GM12878 (cell line): Measurements from ENCODE around the gene ACTL10. TPM values are rescaled to one million over a fixed set of nuclear protein-coding genes. Genes with fewer than 3 reads are reported as not detected.

ENCODE experiments used
- ATAC-seq: fragments of 200-7000 bp; cut with Tn5 transposase; 3 replicates; pipeline ENCODE4 v1.9.1; 2020; ENCODE audit warnings: mild to moderate bottlenecking, moderate library complexity
- BruUV-seq: library from RNA; stranded (reverse); fragments of 400-500 nt; replicated peaks from 2 replicates; lab custom pipeline; 2021; lab: Mats Ljungman, UMichigan
- CTCF ChIA-PET: fragments of 300-600 bp; sonication (Branson Sonifier 250); formaldehyde crosslinking; extraction: SDS; loops from one replicate; lab custom pipeline; 2021; ENCODE audit warnings: inconsistent platforms; lab: Yijun Ruan, JAX
- POLR2A ChIA-PET: fragments of 350-600 bp; formaldehyde crosslinking; extraction: SDS; loops from one replicate; lab custom pipeline; 2021; ENCODE audit warnings: inconsistent platforms; lab: Charles Lee
- RAD21 ChIA-PET: fragments of 300-600 bp; sonication (Branson Sonifier 250); formaldehyde crosslinking; loops from one replicate; lab custom pipeline; 2023; ENCODE audit warnings: antibody characterized with exemption; ENCODE audit not compliant: unreplicated experiment; lab: Charles Lee
- SMC1A ChIA-PET: fragments of 300-600 bp; sonication (Branson Sonifier 250); formaldehyde crosslinking; loops from one replicate; lab custom pipeline; 2023; ENCODE audit not compliant: unreplicated experiment, uncharacterized antibody; lab: Charles Lee
- DNase-seq: peaks from one replicate; pipeline ENCODE4 v3.0.0-alpha.2; 2011; ENCODE audit warnings: low read depth, low spot score
- FAIRE-seq: peaks from 3 replicates; lab custom pipeline; 2011; peaks lifted over from hg19 to GRCh38; lab: Jason Lieb, UNC
- H2AFZ ChIP-seq: 2 replicates; pipeline ENCODE4 v1.6.0; 2011; ENCODE audit warnings: low read depth, low read length, control low read depth; ENCODE audit not compliant: control insufficient read depth
- H3K27ac ChIP-seq: 2 replicates; pipeline ENCODE4 v1.5.1; 2011; ENCODE audit warnings: control low read depth; ENCODE audit not compliant: control insufficient read depth, insufficient read depth
- H3K27me3 ChIP-seq, 2 experiments: replicated peaks in 1 of 2; 2 replicates each; pipeline versions ENCODE4 v1.6.0 to v1.6.1; 2011; ENCODE audit warnings: low read length in 1 of 2; ENCODE audit not compliant: control insufficient read depth in 2 of 2, insufficient read depth in 2 of 2
- H3K36me3 ChIP-seq, 2 experiments: 2 replicates each; pipeline ENCODE4 v1.5.1; 2011; ENCODE audit warnings: low read length in 1 of 2; ENCODE audit not compliant: control insufficient read depth in 2 of 2, insufficient read depth in 2 of 2
- H3K4me1 ChIP-seq: 2 replicates; pipeline ENCODE4 v1.6.1; 2011; ENCODE audit warnings: mild to moderate bottlenecking, low read length, moderate library complexity, mixed read lengths; ENCODE audit not compliant: control insufficient read depth, insufficient read depth
- H3K4me2 ChIP-seq: 2 replicates; pipeline ENCODE4 v1.6.0; 2011; ENCODE audit warnings: control low read depth; ENCODE audit not compliant: control insufficient read depth, insufficient read depth
- H3K4me3 ChIP-seq: fragments of 200-600 bp; sonication (generic); 2 replicates; pipeline ENCODE4 v1.5.1; 2016
- H3K79me2 ChIP-seq: 2 replicates; pipeline ENCODE4 v1.6.0; 2011; ENCODE audit warnings: low read length; ENCODE audit not compliant: control insufficient read depth, insufficient read depth
- H3K9ac ChIP-seq: 2 replicates; pipeline ENCODE4 v1.8.0; 2011; ENCODE audit warnings: low read length, control low read depth, mixed read lengths; ENCODE audit not compliant: control insufficient read depth, insufficient read depth
- H3K9me3 ChIP-seq: replicated peaks from 3 replicates; pipeline ENCODE4 v1.5.1; 2011; ENCODE audit warnings: mild to moderate bottlenecking, low read length; ENCODE audit not compliant: control insufficient read depth, insufficient read depth
- H4K20me1 ChIP-seq: 2 replicates; pipeline ENCODE4 v1.6.0; 2011; ENCODE audit not compliant: control insufficient read depth, insufficient read depth
- HCFC1 ChIP-seq: fragments of 150-350 bp; IDR thresholded peaks from 2 replicates; pipeline ENCODE4 v1.6.1; 2014; ENCODE audit warnings: low read length
- IRF4 ChIP-seq: IDR thresholded peaks from 2 replicates; pipeline ENCODE4 v1.6.1; 2011; ENCODE audit warnings: low read depth, low read length
- NFIC ChIP-seq: IDR thresholded peaks from 2 replicates; pipeline ENCODE4 v1.6.1; 2012; ENCODE audit warnings: low read depth, mild to moderate bottlenecking, inconsistent platforms, low read length, moderate library complexity
- SP1 ChIP-seq: IDR thresholded peaks from one replicate; pipeline ENCODE4 v1.6.1; 2011; ENCODE audit warnings: low read depth, low read length
- TCF12 ChIP-seq: IDR thresholded peaks from 2 replicates; pipeline ENCODE4 v1.6.1; 2011; ENCODE audit warnings: low read depth, mild to moderate bottlenecking, low read length
- YBX1 ChIP-seq: fragments of 450-650 bp; IDR thresholded peaks from 2 replicates; pipeline ENCODE4 v1.6.1; 2016; ENCODE audit warnings: antibody characterized with exemption
- ZBED1 ChIP-seq: IDR thresholded peaks from 2 replicates; pipeline ENCODE4 v1.6.1; 2016; ENCODE audit warnings: borderline replicate concordance
- ZBTB11 ChIP-seq: fragments of 450-650 bp; formaldehyde crosslinking; IDR thresholded peaks from 2 replicates; pipeline ENCODE4 v1.5.0; 2022; ENCODE audit warnings: mild to moderate bottlenecking, missing genetic modification characterization
- ZNF207 ChIP-seq: fragments of 450-650 bp; IDR thresholded peaks from 2 replicates; pipeline ENCODE4 v1.6.1; 2014; ENCODE audit warnings: antibody characterized with exemption, mild to moderate bottlenecking, borderline replicate concordance
- WGBS: methylation state at CpG from one replicate; pipeline ENCODE4 v1.1.6; 2016; ENCODE audit warnings: low lambda C conversion rate; ENCODE audit not compliant: insufficient replicate concordance, insufficient coverage; ENCODE audit errors: missing lambda C conversion rate; 5-methylcytosine and 5-hydroxymethylcytosine counted together
- in situ Hi-C: fragments of 300-500 bp; cut with MboI; formaldehyde crosslinking; loops from 9 replicates; pipeline ENCODE4 v1.14.3; 2018; ENCODE audit warnings: mixed read lengths
- intact Hi-C: fragments of 100-400 bp; cut with micrococcal nuclease; formaldehyde crosslinking; loops from one replicate; pipeline ENCODE4 v1.14.2; 2022; ENCODE audit not compliant: unreplicated experiment
- polyA plus RNA-seq, 11 experiments: library from polyadenylated mRNA; depleted of rRNA in 4 of 11; unstranded in 6 of 11; stranded (reverse) in 5 of 11; fragments of >200 nt; fragmentation: Nextera tagmentation in 4 of 11; fragmentation: Illumina TruSeq in 1 of 11; extraction: Ambion mirVana in 4 of 11; extraction: Trizol in 1 of 11; gene quantifications; 1 replicate in 1 of 11; 2 replicates in 10 of 11; pipeline versions ENCODE4 v1.2.1 to v1.2.3, GENCODE V29; 2011 to 2016; ENCODE audit warnings: inconsistent platforms in 2 of 11, missing spikeins in 2 of 11, low read depth in 1 of 11
- total RNA-seq, 4 experiments: library from RNA; depleted of rRNA in 3 of 4; stranded (reverse); fragments of >200 nt in 3 of 4; fragmentation: Illumina TruSeq in 1 of 4; extraction: Trizol in 1 of 4; gene quantifications; 2 replicates each; pipeline versions ENCODE4 v1.2.1 to v1.2.3, GENCODE V29; 2013 to 2021
- TF ChIP-seq, protein P1 (sequence below): IDR thresholded peaks from 2 replicates; pipeline ENCODE4 v1.6.1; 2011; ENCODE audit warnings: mild to moderate bottlenecking, low read depth, low read length, moderate library complexity; ENCODE audit not compliant: insufficient replicate concordance

The ACTL10 gene
- total and polyA plus RNA-seq, 10 of the 15 experiments (the other 5 are each of a cell fraction or from before 2014, with no cell fraction given): 0.12 to 5.0 (median 0.89) TPM

- TF ChIP-seq, protein P1, sequence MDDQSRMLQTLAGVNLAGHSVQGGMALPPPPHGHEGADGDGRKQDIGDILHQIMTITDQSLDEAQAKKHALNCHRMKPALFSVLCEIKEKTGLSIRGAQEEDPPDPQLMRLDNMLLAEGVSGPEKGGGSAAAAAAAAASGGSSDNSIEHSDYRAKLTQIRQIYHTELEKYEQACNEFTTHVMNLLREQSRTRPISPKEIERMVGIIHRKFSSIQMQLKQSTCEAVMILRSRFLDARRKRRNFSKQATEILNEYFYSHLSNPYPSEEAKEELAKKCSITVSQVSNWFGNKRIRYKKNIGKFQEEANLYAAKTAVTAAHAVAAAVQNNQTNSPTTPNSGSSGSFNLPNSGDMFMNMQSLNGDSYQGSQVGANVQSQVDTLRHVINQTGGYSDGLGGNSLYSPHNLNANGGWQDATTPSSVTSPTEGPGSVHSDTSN: no peak
- TF ChIP-seq ZNF207: no peak
- no peak for TF ChIP-seq IRF4
- TF ChIP-seq NFIC: no peak
- TF ChIP-seq, all 136 proteins: peak for 0
These were observed 4.2 kb downstream of the ACTL10 start (continued) for GRCh38 chr20:33670715-33671499.

GRCh38 chr20:33671573-33672288 is 5.0 kb downstream of the ACTL10 start:
- Histone ChIP-seq H3K36me3 (no peaks in the 10 kb centered on the region), H3K79me2 (peaks cover 2% of the 10 kb centered on the region), H3K27ac (no peak overlapping the region), H2AFZ (no peak overlapping the region), H3K4me1 (peaks cover 17% of the 10 kb centered on the region), H3K4me3 (no peak overlapping the region), H3K9me3 (no peaks in the 10 kb centered on the region), H3K4me2 (no peak overlapping the region), H3K27me3 (no peaks in the 10 kb centered on the region), H4K20me1 (peaks cover 4% of the 10 kb centered on the region; the same call in 1 of the 2 replicates), H3K9ac (no peak overlapping the region)
- DNase-seq (no peak), FAIRE-seq (no peak), ATAC-seq (no peak)
- TF ChIP-seq SP1: no peak
- no peak for TF ChIP-seq TCF12
- no peak for TF ChIP-seq YBX1
- no peak for TF ChIP-seq ZBED1
- no peak for TF ChIP-seq ZBTB11 (CRISPR knock-in tag)
- TF ChIP-seq HCFC1: no peak
- 83% methylated on average over 8 of the region's 8 CpGs for WGBS
- in situ Hi-C loops (no loop called here), intact Hi-C loops (no loop called here)
- TSS peak; percentile 58 for BruUV-seq
- ChIA-PET CTCF (interaction anchor here (1.1 to 1.2 kb wide), 2 partner anchors 48 to 214 kb away, joined by 3 read pairs; partner anchors contain the start of gene PXMP4), POLR2A (interaction anchor here (0.6 to 1.2 kb wide), 4 partner anchors 14 to 76 kb away, joined by 3 to 5 read pairs (median 3); no protein-coding TSS in a partner anchor), SMC1A (interaction anchor here (0.6 kb wide), 1 partner anchor 39 kb away, joined by 3 read pairs; no protein-coding TSS in a partner anchor), RAD21 (no interaction called here)
